ENCODE results near the gene FOXP1.

The FOXP1 gene

DNA sequence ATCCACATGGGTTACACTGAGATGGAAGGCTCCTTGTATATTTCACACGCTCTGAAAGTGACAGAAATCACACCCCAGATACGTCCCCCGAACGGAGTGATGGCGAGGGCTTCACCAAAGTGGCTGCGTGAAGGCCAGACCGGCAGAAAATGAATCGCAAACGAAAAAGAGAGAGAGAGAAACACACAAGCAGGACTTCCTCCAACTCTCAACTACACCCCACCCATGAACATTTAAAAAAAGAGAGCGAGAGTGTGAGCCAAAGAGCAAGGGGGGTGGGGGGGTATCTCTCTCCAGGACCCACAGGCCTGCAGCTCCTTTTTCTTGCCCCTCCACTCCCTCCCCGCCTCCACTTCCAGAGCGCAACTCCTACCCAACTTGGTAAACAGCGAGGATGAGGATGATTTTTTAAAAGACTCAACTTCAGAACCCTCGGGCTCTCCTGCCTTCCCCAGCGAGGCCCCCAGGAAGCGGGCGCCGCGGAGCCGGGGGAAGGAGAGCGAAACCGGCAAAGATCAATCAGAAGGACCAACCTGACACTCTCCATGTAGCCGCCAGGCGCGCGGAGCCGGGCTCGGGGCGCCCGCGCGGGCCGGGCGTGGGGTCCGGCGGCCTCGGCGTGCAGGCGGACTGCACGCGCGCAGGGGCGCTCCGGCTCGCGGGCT lies 519.1 kb downstream of the FOXP1 start:
- peak; percentile 67 for DNase-seq

DNA sequence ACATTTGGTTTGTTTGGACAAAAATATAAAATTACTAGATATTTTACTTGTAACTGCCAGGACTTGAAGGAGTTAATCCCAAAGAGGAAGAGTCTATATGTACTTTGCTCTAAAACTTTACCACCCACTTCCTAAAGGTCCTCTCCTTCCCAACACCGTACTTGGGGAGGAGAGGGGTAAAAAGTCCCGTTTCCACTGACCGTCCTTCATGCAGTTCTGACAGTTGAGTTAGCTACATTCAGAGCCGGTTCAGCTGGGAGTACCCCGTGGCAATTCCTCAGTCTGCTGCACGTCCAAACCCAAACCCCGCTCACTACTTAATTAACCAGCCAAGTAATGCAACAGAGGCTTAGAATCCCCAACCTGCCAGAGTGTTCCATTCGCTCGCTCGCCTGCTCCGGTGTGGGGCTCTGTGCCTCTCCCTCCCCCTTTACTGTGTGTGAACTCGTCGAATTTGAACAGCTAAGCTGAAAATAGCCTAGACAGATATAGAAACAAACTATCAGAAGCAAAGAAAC lies 519.7 kb downstream of the FOXP1 start:
- peak; percentile 22 for DNase-seq

DNA sequence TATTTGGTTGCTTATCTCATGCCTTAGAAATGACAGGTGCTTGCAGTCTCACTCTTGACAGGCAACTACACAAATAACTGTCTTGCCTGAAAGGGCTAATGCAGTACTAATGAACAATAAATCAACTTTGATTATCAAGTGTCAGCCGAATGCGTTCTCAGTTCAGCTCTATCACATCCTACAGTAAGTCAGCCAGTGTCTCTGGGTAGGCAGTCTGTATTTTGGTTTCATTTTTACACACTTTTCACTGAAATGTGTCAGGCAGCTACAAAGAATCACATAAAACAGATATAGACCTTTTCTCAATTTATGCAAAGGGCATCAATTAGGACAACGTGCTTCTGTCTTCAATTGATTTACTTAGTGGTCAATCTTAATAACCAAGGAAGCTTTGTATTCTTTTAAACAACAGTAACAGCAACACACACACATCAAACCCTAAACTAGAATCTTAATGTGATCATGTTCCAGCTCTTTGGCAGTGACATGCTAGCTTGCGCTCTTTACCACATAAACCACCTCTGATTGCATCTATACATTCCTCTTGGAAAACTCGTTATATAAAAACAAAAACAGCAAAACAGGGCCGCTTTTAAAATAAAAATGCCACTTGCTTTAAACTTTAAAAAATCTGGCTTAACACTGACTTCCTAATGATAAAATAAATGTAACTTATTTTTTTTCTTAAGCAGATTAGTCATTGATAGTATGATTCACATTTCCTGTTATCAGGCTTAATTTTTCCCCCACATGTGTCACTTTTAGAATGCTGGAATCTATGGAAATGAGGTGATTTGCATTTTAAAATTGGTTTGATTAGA lies 520.4 kb downstream of the FOXP1 start:
- DNase-seq, result no peak

DNA sequence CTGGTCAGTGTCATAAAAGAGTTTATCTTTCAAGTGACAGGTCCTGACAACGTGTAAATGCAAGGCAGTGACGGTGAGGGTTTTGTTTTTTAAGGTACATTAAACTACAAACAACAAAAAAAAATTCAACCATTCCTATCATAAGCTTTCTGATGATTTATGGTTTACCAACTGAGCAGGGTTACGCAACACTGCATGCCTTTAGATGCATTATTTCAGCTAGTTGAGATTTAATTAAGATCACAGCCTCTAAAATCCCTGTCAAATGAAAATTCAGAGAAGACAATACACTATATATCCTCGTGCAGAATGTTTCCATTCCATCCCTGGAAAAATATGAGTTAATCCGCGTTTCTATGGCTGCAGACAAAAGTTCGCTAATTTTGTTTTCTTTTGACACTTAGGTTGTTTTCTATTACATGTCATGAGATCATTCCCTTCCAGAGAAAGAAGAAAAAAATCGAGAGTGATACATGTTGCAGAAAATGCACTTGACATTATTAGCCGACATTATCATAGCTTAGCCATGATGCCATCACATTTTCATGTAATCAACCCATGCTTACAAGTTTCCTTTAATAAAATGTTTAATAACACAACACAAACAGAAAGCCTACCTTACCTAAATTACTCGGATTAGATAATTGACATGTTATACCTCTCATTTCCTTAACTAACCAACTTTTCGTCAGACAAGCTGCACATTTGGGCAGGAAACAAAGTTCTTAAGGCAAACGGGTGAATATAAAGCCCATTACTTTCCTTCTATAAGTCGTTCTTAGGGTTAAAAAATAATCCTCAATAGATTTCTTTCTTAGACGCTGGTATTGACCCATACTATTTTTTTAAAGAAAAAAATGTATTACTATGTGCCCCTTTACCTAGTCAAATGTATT lies 521.2 kb downstream of the FOXP1 start:
- no peak for DNase-seq

DNA sequence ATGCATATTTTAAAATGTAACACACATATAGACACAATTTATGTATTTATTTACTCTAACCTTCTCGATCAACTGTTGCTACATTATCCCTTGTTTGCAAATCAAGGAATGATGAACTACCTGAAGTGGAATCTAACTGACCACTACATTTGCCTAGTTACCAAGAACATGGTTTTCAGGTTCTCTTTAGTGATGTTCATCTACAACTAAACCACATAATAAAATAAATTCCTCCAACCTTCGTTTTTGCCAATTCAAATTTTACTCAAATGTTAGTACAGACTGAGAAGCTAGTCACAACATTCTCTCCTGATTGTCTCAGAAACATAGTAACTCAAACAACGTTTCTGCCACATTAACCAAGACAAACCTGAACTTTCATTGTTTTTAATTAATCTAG lies 521.9 kb downstream of the FOXP1 start:
- no peak for DNase-seq

DNA sequence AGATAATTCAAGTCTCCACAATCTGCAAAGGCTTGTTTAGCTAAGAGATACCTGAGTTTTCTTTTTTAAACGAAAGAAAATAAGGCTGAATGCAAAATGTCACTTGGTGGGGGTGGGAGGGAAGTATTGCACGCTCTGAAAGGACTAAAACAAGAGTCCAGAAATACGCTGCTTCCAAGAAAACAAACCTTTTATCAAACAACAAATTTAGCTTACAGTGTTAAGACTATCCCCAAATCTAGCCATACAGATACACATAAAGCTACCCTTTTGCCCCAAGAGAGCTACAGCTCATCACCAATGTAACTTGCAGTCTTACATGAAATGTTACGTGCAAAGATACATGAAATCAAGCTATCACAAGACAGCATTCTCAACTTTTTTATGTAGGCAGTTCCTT lies 522.5 kb downstream of the FOXP1 start:
- no peak for DNase-seq

DNA sequence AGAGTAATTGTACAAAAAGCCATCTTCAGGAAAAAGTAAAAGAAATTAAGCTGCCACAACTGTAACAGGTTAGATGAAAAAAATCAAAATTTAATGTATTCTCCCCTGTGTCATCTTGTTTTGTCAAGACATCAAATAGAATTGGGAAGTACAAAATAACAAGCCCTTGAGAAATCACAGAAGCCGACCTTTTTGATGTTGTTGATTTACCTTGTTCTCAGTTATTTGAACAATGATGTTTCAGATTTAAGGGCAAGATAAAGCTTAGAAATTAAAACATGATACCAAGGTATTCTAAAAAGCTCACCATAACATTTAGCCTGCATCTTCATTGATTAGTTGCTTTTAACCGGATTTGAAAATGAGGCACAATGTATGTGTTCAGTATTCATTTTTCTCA lies 523.0 kb downstream of the FOXP1 start:
- no peak for DNase-seq

DNA sequence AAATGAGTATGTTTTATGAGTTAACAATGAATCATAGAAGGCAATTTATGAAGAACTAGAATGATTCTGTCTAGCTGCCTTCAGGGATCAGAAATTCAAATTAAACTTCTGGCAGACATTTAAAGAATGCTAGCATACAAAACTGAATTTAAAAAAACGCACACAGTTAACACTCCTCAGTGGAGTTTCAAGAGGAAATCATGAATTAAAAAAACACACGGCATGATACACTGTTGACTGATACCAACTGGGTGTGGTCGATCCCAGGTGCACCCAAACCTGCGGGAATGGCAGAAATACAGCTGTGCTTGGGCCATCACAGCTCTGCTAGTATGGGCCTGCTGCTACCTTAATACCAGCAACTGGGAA lies 526.0 kb downstream of the FOXP1 start:
- DNase-seq, result no peak

DNA sequence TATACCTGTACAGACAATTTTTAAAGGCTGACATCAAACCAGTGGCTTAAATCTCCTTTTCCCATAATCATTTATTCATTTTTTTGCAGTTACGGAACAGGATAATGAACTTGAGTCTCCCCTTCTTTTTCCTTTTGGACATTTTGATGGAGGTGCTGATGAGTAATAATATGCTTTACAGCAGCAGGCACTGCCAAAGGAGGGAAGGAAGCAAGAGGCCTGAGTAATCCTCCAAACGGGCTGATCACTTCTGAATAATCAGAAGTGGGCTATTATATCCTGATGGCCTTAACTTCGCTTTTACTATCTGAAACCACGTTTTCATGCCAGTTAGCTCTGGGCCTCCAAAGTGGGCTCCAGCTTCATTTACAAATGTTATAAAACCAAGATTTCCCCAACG lies 527.2 kb downstream of the FOXP1 start:
- DNase-seq, result no peak

DNA sequence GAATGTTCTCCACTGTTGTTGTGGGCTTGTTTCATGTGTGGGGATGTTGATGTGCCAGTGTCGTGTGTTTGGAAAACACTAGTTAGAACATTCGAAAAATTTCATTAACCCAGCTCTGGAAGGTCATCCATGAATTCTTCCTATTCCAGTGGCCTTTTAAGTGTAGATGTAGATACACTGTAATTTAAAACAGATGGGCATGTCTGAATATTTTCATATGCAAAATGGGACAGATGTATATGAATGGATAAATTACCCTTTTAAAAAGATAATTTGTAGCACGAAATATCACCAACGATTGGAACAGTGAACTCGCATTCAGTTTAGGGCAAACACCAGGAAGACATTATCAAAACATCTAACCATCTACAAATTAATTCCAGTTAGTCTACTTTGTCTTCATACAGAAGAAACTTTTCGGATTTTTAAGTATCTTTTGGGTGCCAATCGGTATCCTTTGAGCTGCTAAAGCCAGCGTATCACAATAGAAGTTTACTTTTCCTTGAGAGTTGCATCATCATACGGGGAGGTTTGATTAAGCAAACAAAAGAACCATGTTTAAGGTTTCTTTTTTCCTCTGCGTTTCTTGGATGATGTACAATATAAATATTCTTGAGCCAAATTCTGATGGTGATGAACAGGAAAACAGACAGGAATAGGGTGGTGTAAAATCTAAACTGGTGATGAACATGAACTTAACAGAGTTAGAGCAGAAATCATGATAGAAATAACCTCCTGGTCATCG lies 528.1 kb downstream of the FOXP1 start:
- no peak for DNase-seq

DNA sequence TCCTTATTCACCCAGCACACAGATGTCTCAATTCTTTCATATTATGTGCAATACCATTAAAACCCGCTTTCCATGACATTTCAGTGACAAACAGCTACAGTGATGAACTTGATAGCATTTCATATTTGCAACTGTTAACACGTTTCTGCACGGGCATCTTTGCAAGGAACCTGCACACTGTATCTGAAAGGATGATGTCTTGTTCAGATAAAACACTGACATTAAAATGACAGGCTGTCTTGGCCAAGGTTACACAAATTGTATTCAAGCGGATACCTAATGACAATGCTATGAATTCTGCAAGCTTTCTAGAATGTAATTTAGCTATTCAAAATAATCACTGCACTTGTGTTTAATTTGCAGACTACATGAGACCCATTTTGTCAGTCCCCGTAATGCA lies 529.2 kb downstream of the FOXP1 start:
- DNase-seq, result no peak

DNA sequence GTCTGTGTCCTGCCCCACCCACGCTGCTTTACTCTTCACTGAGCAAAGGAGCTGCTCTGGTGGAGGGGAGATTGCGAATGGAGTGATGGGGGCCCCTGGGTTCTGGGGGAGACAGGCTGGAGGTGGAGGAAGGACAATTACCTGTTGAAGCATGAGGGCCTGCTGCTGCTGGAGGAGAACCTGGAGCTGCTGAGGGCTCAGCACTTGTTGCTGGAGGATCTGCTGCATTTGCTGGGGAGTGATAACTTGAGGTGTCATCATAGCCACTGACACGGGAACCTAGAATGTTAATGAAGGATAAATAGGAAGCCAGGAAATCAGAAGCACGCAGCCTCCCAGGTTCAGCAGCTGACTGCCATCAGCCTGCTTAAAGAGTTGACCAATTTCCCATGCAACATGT lies 530.0 kb downstream of the FOXP1 start:
- no peak for DNase-seq

DNA sequence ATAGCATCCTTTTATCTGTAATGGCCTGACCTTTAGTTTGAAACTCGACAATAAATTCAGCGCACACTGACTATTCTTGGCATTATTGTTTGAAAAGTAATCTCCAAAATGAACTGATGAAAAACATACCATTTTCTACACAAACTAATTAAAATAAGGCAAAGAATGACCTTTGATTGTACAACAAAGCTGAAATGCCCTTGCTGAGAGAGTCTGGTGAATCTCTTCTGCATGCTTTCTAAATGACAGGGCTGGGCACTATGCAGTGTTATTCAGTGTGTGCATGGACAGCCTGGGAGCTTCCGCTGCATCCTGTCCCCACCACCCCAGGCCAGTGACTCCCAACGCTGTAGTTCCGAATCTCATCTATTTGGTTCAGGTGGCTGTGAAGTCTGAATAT lies 530.8 kb downstream of the FOXP1 start:
- no peak for DNase-seq

DNA sequence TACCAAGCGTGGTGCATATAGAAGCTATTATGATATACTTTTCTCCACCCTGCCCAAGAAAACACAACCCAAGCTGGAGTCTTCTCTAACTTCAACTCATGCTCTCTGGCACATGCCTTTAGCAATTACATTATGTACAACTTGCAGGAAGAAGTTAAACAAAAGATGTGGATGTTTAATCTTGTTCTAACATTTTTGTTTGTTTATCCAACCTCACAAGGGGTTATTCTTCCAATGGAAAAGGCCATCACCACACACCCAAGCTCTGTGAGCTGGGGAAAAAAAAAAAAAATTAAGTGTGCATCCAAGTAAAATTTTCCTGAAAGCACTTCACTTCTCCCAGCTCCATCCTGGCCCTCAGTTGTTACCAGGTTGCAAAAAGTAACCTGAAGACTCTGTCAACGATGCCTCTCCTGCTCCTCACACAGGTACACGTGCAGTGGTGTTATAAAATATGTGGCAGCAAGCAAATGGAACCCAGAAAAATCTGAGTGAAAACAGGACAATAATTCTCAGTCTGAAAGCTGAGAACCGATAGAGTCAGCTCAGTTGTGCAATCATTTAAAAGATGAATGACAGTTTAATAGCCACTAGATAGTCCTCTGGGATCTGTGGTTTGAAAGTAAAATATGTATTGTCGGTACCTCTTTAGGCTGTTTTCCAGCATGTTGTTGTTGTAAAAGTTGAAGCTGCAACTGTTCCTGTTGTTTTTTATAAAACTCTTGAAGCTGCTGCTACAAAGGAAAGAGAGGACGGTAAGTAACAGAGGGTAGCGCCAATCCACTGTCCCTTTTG lies 531.4 kb downstream of the FOXP1 start:
- no peak for DNase-seq

DNA sequence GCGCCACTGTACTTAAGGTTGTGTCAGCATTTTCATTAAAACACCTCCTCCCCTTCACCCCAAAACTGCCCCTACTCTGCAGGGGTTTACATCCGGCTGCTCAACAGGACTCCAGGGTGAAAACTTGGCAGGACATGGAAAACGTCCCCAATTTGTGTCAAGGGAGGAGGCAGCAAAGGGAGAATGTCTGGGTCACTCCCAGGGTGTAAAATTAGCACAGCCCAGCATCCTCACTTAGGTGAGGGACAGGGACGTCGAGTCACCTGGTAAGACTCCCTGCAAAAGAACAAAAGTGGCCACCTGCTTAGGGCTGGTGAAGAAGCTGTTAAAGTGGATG lies 532.3 kb downstream of the FOXP1 start:
- no peak for DNase-seq

DNA sequence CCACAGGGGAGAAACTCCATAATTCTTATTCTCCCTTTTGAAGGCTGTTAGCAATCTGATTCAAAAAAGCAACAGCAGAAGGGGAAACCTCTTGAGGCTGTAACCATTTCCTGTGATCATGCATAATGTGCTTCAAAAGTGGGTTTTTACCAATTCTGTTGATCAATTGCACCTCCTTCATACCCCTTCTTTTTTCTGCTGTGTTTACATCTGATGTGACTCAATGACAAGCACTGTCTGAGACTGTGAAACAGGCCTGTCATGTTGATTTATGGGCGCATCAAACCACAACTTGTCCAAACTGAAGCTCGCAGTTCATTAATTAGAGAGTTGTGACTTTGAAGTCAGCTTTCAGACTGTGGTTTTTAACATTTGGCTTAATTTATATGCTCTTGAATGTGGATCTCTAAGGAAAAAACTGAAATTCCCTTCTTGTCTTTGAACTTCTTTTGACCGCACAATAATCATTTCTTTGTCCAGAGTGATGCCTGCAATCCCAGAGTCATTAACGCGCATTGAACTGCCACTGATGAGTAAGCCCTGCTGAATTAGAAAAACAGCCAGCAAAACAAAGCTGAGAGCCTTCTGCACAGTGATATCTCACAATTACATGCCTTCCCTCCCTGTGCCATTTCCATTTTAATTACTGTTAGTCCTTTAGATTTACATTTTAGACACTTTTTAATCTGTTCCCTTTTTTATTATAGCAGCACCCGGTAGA lies 532.8 kb downstream of the FOXP1 start:
- no peak for DNase-seq

DNA sequence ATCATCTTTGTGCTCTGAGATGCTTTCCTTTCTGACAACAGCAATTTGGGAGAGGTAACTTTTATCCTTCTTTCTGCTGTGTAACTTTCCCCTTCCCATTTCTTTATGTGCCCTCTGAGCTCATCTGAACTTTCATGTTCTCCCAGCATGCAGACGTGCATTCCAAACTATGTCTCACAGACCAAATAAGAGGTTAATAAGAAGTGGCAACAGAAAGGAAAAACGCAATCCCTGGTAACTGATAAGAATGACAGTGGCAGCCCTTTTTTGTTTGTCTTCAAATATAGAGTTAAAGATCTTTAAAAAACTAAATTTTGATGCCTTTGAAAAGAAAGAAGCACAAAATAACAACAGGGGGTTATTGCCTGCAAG lies 533.4 kb downstream of the FOXP1 start:
- DNase-seq, result no peak

DNA sequence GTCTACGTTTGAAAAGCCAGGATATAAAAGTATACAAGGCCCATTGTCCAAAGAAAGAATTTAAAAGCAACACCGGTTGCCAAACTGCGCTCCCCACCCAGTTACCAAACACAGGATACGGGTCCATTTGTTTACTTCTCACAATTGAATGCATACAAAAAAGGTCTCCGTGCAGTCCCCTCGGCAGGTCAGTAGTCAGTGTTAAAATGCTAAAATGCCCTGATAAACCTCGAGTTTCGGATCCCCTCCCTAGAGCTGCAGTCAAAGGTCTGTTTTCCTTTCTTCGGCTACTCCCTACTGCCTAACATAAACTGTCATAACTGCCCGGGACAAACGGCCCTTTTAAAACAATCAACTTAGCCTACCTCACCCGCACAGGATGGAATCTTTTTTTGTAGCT lies 534.6 kb downstream of the FOXP1 start:
- no peak for DNase-seq

DNA sequence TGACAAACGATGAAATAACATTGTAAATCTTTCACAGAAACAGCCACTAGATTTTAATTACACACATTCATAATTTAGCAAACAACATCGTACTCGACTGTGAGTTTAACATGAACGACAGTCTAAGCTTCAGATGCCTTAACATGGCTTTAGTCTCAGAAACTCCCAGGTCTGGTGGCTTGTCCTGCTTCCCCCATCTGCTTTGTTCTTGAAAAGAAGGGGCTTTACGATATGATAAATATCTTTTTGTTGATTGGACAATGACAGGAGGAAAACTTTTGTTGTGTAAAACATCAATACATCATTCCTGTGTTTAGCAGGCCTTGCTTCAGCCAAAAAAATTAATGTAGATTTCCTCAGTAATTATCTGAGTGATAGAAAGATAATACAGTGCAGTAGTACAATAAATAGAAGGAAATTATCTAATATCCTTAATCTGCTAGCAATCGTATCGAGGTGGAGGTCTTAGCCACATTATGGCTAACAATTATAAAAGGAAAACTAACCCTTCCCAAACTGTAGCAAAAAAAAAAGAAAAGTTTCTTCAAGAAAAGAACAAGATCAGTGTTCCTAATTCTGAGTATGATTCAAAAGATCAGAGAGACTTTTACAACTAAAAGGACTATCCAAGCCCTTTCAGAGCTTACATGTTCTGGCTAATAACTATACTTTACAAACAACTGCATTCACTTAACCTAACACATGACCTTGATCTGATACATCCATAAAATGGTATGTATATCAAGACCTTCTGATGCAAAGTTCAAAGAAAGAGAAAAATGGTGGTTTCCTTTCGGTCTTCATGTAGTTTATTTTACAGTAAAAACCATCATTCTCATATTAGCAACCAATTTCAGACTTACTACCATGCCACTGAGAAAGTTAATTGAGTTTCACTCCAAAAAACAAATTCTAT lies 535.7 kb downstream of the FOXP1 start:
- no peak for DNase-seq

DNA sequence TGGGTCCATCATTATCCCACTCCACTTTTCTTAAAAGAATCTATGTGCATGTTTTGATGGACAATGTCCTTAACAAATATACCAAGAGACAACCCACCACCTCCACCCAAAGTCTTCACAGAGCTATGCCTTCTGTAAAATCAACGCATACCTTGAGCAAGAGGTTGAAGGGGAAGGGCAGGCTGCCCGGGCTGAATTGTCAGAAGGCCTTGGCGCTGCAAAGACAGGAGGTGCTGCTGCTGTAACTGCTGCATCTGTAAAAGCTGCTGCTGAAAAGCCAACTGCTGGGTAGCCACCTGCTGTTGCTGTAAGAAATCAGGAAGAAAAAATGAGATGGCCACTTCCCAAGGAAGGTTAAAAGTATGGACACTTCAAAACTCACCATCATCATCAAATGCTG lies 536.7 kb downstream of the FOXP1 start:
- DNase-seq, result no peak

All from effector CD8-positive, alpha-beta T cell (primary cell).